Lung (tissue), 12 donors: ENCODE measurements around the gene SPOUT1. TPM values are rescaled to one million over a fixed set of nuclear protein-coding genes. Genes with fewer than 3 reads are reported as not detected.

ENCODE experiments used
- ATAC-seq: fragments of 200-7000 bp; cut with Tn5 transposase; one replicate; pipeline ENCODE4 v1.9.1; 2020; ENCODE audit warnings: moderate number of reproducible peaks; ENCODE audit not compliant: insufficient read depth, low FRiP score
- DNase-seq, 3 donors: peaks; one replicate each; pipeline ENCODE4 v3.0.0-alpha.2; 2013 to 2017
- H3K27ac ChIP-seq, 2 donors: one replicate each; pipeline ENCODE4 v1.5.1; 2013; ENCODE audit warnings: mild to moderate bottlenecking in 2 of 2, moderate library complexity in 2 of 2, control low read depth in 1 of 2, inconsistent platforms in 1 of 2, low read depth in 1 of 2, low read length in 1 of 2
- H3K27me3 ChIP-seq, 3 donors: one replicate each; pipeline ENCODE4 v1.5.1; 2013; ENCODE audit warnings: low read length in 2 of 3; ENCODE audit not compliant: control insufficient read depth in 3 of 3, insufficient read depth in 3 of 3
- H3K36me3 ChIP-seq, 4 donors: one replicate each; pipeline ENCODE4 v1.5.1; 2013; ENCODE audit warnings: low read length in 4 of 4, mild to moderate bottlenecking in 1 of 4, moderate library complexity in 1 of 4; ENCODE audit not compliant: control insufficient read depth in 4 of 4, insufficient read depth in 4 of 4
- H3K4me1 ChIP-seq, 5 donors: one replicate each; pipeline ENCODE4 v1.5.1; 2013; ENCODE audit warnings: low read length in 5 of 5, mild to moderate bottlenecking in 2 of 5, moderate library complexity in 1 of 5; ENCODE audit not compliant: control insufficient read depth in 5 of 5, insufficient read depth in 5 of 5
- H3K4me3 ChIP-seq: one replicate; pipeline ENCODE4 v1.5.1; 2013; ENCODE audit warnings: mild to moderate bottlenecking, control low read depth, moderate library complexity
- H3K9ac ChIP-seq, 2 donors: one replicate each; pipeline ENCODE4 v1.5.1; 2013; ENCODE audit warnings: low read length in 2 of 2, control low read depth in 1 of 2; ENCODE audit not compliant: insufficient read depth in 1 of 2
- H3K9me3 ChIP-seq, 4 donors: one replicate each; pipeline ENCODE4 v1.5.1; 2013; ENCODE audit warnings: low read length in 3 of 4, mild to moderate bottlenecking in 1 of 4, moderate library complexity in 1 of 4; ENCODE audit not compliant: control insufficient read depth in 4 of 4, insufficient read depth in 3 of 4
- CTCF ChIP-seq: IDR thresholded peaks from 2 replicates; pipeline ENCODE4 v1.5.1; 2012; ENCODE audit warnings: mild to moderate bottlenecking; ENCODE audit errors: control extremely low read depth, extremely low read depth
- WGBS, 2 donors: extraction: QIAGEN DNeasy Blood & Tissue Kit; methylation state at CpG; one replicate each; pipeline ENCODE4 v1.1.7; 2013; 5-methylcytosine and 5-hydroxymethylcytosine counted together
- polyA plus RNA-seq, 2 donors: library from polyadenylated mRNA; stranded (reverse); fragments of 200-250 nt; gene quantifications; one replicate each; pipeline ENCODE4 v1.2.1, GENCODE V29; 2013
- total RNA-seq, 2 donors: library from RNA; depleted of rRNA in 1 of 2; stranded (reverse); fragments of >200 nt in 1 of 2; gene quantifications; one replicate each; pipeline ENCODE4 v1.2.1, GENCODE V29; 2014 to 2021
- donor health status: control.
- donor health status: control.
- donor health status: Bipolar disorder and iron deficiency.
- donor health status: healthy.
- donor health status: DM: yes; HTN: yes; CAD: no.

SPOUT1 gene
- total and polyA plus RNA-seq, 4 donors, result 23.7 to 50.0 (median 29.1) TPM

- DNase-seq (no peak), ATAC-seq (no peak)
- H3K4me3 ChIP-seq, result no peak overlapping the region
- TF ChIP-seq CTCF, result no peak
- no peaks in the 10 kb centered on the region for H3K36me3 ChIP-seq
- no peaks in the 10 kb centered on the region for H3K9me3 ChIP-seq
- H3K9ac ChIP-seq, result no peak overlapping the region
- H3K4me1 ChIP-seq, result peaks cover 0 to 8% (median 5%) of the 10 kb centered on the region in 5 donors
- WGBS, 2 donors, result 86 to 88% methylated on average over 1 of the region's 1 CpG
- no peaks in the 10 kb centered on the region for H3K27me3 ChIP-seq
- H3K27ac ChIP-seq, result no peak overlapping the region
Observed at GRCh38 chr9:128774804-128775203, 54.8 kb downstream of the SPOUT1 start.

- no peak for DNase-seq
- peaks cover 3 to 8% (median 5%) of the 10 kb centered on the region in 5 donors for H3K4me1 ChIP-seq
- H3K27ac ChIP-seq, result no peak overlapping the region
- ATAC-seq, result no peak
- H3K4me3 ChIP-seq, result no peak overlapping the region
- no peaks in the 10 kb centered on the region for H3K9me3 ChIP-seq
- TF ChIP-seq CTCF, result no peak
- H3K27me3 ChIP-seq, result no peaks in the 10 kb centered on the region
- WGBS, 2 donors, result 88 to 91% methylated on average over 5 of the region's 5 CpGs
- H3K36me3 ChIP-seq, result no peaks in the 10 kb centered on the region
- H3K9ac ChIP-seq, result no peak overlapping the region
Observed at GRCh38 chr9:128773049-128773448, 56.5 kb downstream of the SPOUT1 start.

- Histone ChIP-seq H3K4me3 (peak within 1 kb of the TSS; percentile 93), H3K4me1 (peaks cover 3 to 8% (median 5%) of the 10 kb centered on the region in 5 donors), H3K36me3 (peaks cover 0 to 4% (median 0%) of the 10 kb centered on the region in 4 donors), H3K27ac (peak within 1 kb of the TSS; percentile 85 to 97), H3K27me3 (no peaks in the 10 kb centered on the region), H3K9ac (peak within 1 kb of the TSS; percentile 91 to 93), H3K9me3 (no peaks in the 10 kb centered on the region)
- no peak for TF ChIP-seq CTCF
- peak; percentile 99 for ATAC-seq
- 0 to 1% methylated on average over 61 to 72 of the region's 72 CpGs for WGBS, 2 donors
- DNase-seq, result peak; percentile 90 to 94 (median 92)
Observed at GRCh38 chr9:128771745-128772519, 57.7 kb downstream of the SPOUT1 start, which contains the start of gene ZER1. Gene ZER1, minus strand, starts transcription at chr9:128771927. Its CDS starts 16,362 bp downstream, at chr9:128755565.
